ENCODE data around the gene FASTKD2.

Gene FASTKD2

GRCh38 chr2:206765242-206766056 is at the start of gene FASTKD2, which contains the start of gene MDH1B:
TSS of gene FASTKD2 (plus strand) at chr2:206765606. CDS start at chr2:206766694, 1,088 bp downstream.
TSS of gene MDH1B (minus strand) at chr2:206765328. CDS start at chr2:206765271, 57 bp downstream.
- H3K79me2 ChIP-seq (ENCODE audit: control insufficient read depth, insufficient read depth, low read length, unreplicated experiment), result peaks cover 28% of the 10 kb centered on the region
- H3K4me1 ChIP-seq (ENCODE audit: control insufficient read depth, insufficient read depth, low read length, unreplicated experiment), result peaks cover 15% of the 10 kb centered on the region
- peaks cover 19% of the 10 kb centered on the region for H3K27me3 ChIP-seq (ENCODE audit: insufficient read depth, low read length)
- peak within 1 kb of the TSS; percentile 99 for H2AFZ ChIP-seq (ENCODE audit: low read length, unreplicated experiment)
- peak within 1 kb of the TSS; percentile 99 for H3K4me3 ChIP-seq (ENCODE audit: low read depth, low read length)
- H3K27ac ChIP-seq (ENCODE audit: low read depth, low read length), result peak within 1 kb of the TSS; percentile 89
- H3K36me3 ChIP-seq (ENCODE audit: insufficient read depth, low read length), result peaks cover 12% of the 10 kb centered on the region

GRCh38 chr2:206716623-206717022 is 48.8 kb upstream of the FASTKD2 start:
- Histone ChIP-seq H3K27ac (ENCODE audit: low read depth, low read length) (no peak overlapping the region), H3K36me3 (ENCODE audit: insufficient read depth, low read length) (no peaks in the 10 kb centered on the region), H3K4me3 (ENCODE audit: low read depth, low read length) (no peak overlapping the region), H3K79me2 (ENCODE audit: control insufficient read depth, insufficient read depth, low read length, unreplicated experiment) (no peaks in the 10 kb centered on the region), H3K4me1 (ENCODE audit: control insufficient read depth, insufficient read depth, low read length, unreplicated experiment) (no peaks in the 10 kb centered on the region), H3K27me3 (ENCODE audit: insufficient read depth, low read length) (peaks cover 29% of the 10 kb centered on the region), H2AFZ (ENCODE audit: low read length, unreplicated experiment) (no peak overlapping the region)

GRCh38 chr2:206718296-206718695 is 47.1 kb upstream of the FASTKD2 start, which contains the start of gene DYTN:
TSS of gene DYTN (minus strand) at chr2:206718396. CDS start at chr2:206718279, 117 bp downstream.
- Histone ChIP-seq H3K4me3 (ENCODE audit: low read depth, low read length) (no peak within 1 kb of the TSS), H3K36me3 (ENCODE audit: insufficient read depth, low read length) (no peaks in the 10 kb centered on the region), H2AFZ (ENCODE audit: low read length, unreplicated experiment) (no peak within 1 kb of the TSS), H3K27me3 (ENCODE audit: insufficient read depth, low read length) (peaks cover 29% of the 10 kb centered on the region), H3K27ac (ENCODE audit: low read depth, low read length) (no peak within 1 kb of the TSS), H3K79me2 (ENCODE audit: control insufficient read depth, insufficient read depth, low read length, unreplicated experiment) (no peaks in the 10 kb centered on the region), H3K4me1 (ENCODE audit: control insufficient read depth, insufficient read depth, low read length, unreplicated experiment) (no peaks in the 10 kb centered on the region)

- H3K27ac ChIP-seq (ENCODE audit: low read depth, low read length), result no peak overlapping the region
- H3K4me3 ChIP-seq (ENCODE audit: low read depth, low read length), result no peak overlapping the region
- no peak overlapping the region for H2AFZ ChIP-seq (ENCODE audit: low read length, unreplicated experiment)
- H3K36me3 ChIP-seq (ENCODE audit: insufficient read depth, low read length), result no peaks in the 10 kb centered on the region
- H3K79me2 ChIP-seq (ENCODE audit: control insufficient read depth, insufficient read depth, low read length, unreplicated experiment), result no peaks in the 10 kb centered on the region
- H3K27me3 ChIP-seq (ENCODE audit: insufficient read depth, low read length), result peaks cover 44% of the 10 kb centered on the region
- no peaks in the 10 kb centered on the region for H3K4me1 ChIP-seq (ENCODE audit: control insufficient read depth, insufficient read depth, low read length, unreplicated experiment)
Measured at GRCh38 chr2:206721256-206721920, 44.0 kb upstream of the FASTKD2 start.

- H2AFZ ChIP-seq (ENCODE audit: low read length, unreplicated experiment), result no peak overlapping the region
- no peaks in the 10 kb centered on the region for H3K79me2 ChIP-seq (ENCODE audit: control insufficient read depth, insufficient read depth, low read length, unreplicated experiment)
- peaks cover 40% of the 10 kb centered on the region for H3K27me3 ChIP-seq (ENCODE audit: insufficient read depth, low read length)
- H3K4me1 ChIP-seq (ENCODE audit: control insufficient read depth, insufficient read depth, low read length, unreplicated experiment), result no peaks in the 10 kb centered on the region
- H3K36me3 ChIP-seq (ENCODE audit: insufficient read depth, low read length), result no peaks in the 10 kb centered on the region
- H3K27ac ChIP-seq (ENCODE audit: low read depth, low read length), result no peak overlapping the region
- no peak overlapping the region for H3K4me3 ChIP-seq (ENCODE audit: low read depth, low read length)
Measured at GRCh38 chr2:206723288-206723687, 42.1 kb upstream of the FASTKD2 start.

GRCh38 chr2:206727287-206727686 is 38.1 kb upstream of the FASTKD2 start:
- Histone ChIP-seq H3K27ac (ENCODE audit: low read depth, low read length) (no peak overlapping the region), H3K4me3 (ENCODE audit: low read depth, low read length) (no peak overlapping the region), H2AFZ (ENCODE audit: low read length, unreplicated experiment) (no peak overlapping the region), H3K27me3 (ENCODE audit: insufficient read depth, low read length) (peaks cover 43% of the 10 kb centered on the region), H3K36me3 (ENCODE audit: insufficient read depth, low read length) (no peaks in the 10 kb centered on the region), H3K4me1 (ENCODE audit: control insufficient read depth, insufficient read depth, low read length, unreplicated experiment) (no peaks in the 10 kb centered on the region), H3K79me2 (ENCODE audit: control insufficient read depth, insufficient read depth, low read length, unreplicated experiment) (no peaks in the 10 kb centered on the region)

GRCh38 chr2:206728277-206729199 is 36.9 kb upstream of the FASTKD2 start:
- peaks cover 48% of the 10 kb centered on the region for H3K27me3 ChIP-seq (ENCODE audit: insufficient read depth, low read length)
- H2AFZ ChIP-seq (ENCODE audit: low read length, unreplicated experiment), result no peak overlapping the region
- H3K27ac ChIP-seq (ENCODE audit: low read depth, low read length), result no peak overlapping the region
- H3K4me1 ChIP-seq (ENCODE audit: control insufficient read depth, insufficient read depth, low read length, unreplicated experiment), result no peaks in the 10 kb centered on the region
- no peaks in the 10 kb centered on the region for H3K79me2 ChIP-seq (ENCODE audit: control insufficient read depth, insufficient read depth, low read length, unreplicated experiment)
- no peak overlapping the region for H3K4me3 ChIP-seq (ENCODE audit: low read depth, low read length)
- no peaks in the 10 kb centered on the region for H3K36me3 ChIP-seq (ENCODE audit: insufficient read depth, low read length)

- no peaks in the 10 kb centered on the region for H3K79me2 ChIP-seq (ENCODE audit: control insufficient read depth, insufficient read depth, low read length, unreplicated experiment)
- no peak overlapping the region for H3K27ac ChIP-seq (ENCODE audit: low read depth, low read length)
- no peaks in the 10 kb centered on the region for H3K36me3 ChIP-seq (ENCODE audit: insufficient read depth, low read length)
- H3K4me3 ChIP-seq (ENCODE audit: low read depth, low read length), result no peak overlapping the region
- peaks cover 35% of the 10 kb centered on the region for H3K27me3 ChIP-seq (ENCODE audit: insufficient read depth, low read length)
- no peak overlapping the region for H2AFZ ChIP-seq (ENCODE audit: low read length, unreplicated experiment)
- no peaks in the 10 kb centered on the region for H3K4me1 ChIP-seq (ENCODE audit: control insufficient read depth, insufficient read depth, low read length, unreplicated experiment)
Measured at GRCh38 chr2:206733341-206733740, 32.1 kb upstream of the FASTKD2 start.

- no peaks in the 10 kb centered on the region for H3K79me2 ChIP-seq (ENCODE audit: control insufficient read depth, insufficient read depth, low read length, unreplicated experiment)
- H3K4me1 ChIP-seq (ENCODE audit: control insufficient read depth, insufficient read depth, low read length, unreplicated experiment), result no peaks in the 10 kb centered on the region
- H2AFZ ChIP-seq (ENCODE audit: low read length, unreplicated experiment), result no peak overlapping the region
- no peaks in the 10 kb centered on the region for H3K36me3 ChIP-seq (ENCODE audit: insufficient read depth, low read length)
- H3K27me3 ChIP-seq (ENCODE audit: insufficient read depth, low read length), result peaks cover 38% of the 10 kb centered on the region
- H3K27ac ChIP-seq (ENCODE audit: low read depth, low read length), result no peak overlapping the region
- no peak overlapping the region for H3K4me3 ChIP-seq (ENCODE audit: low read depth, low read length)
Measured at GRCh38 chr2:206736935-206737334, 28.5 kb upstream of the FASTKD2 start.

GRCh38 chr2:206739271-206739670 is 26.1 kb upstream of the FASTKD2 start:
- Histone ChIP-seq H3K4me1 (ENCODE audit: control insufficient read depth, insufficient read depth, low read length, unreplicated experiment) (no peaks in the 10 kb centered on the region), H2AFZ (ENCODE audit: low read length, unreplicated experiment) (no peak overlapping the region), H3K27ac (ENCODE audit: low read depth, low read length) (no peak overlapping the region), H3K79me2 (ENCODE audit: control insufficient read depth, insufficient read depth, low read length, unreplicated experiment) (no peaks in the 10 kb centered on the region), H3K4me3 (ENCODE audit: low read depth, low read length) (no peak overlapping the region), H3K36me3 (ENCODE audit: insufficient read depth, low read length) (no peaks in the 10 kb centered on the region), H3K27me3 (ENCODE audit: insufficient read depth, low read length) (peaks cover 32% of the 10 kb centered on the region)
